GM12873 (cell line): ENCODE data around the gene IRF8.

Source experiments
- CTCF ChIP-seq: IDR thresholded peaks from 2 replicates; pipeline ENCODE4 v1.5.1; 2012; ENCODE audit warnings: low read depth, mild to moderate bottlenecking, moderate library complexity, low read length, control low read depth; ENCODE audit not compliant: insufficient read depth; ENCODE audit errors: missing control alignments

Gene IRF8

GRCh38 chr16:85963753-85964285, 64.9 kb downstream of the IRF8 start:
- TF ChIP-seq CTCF = no peak

- no peak for TF ChIP-seq CTCF
These were observed 66.2 kb downstream of the IRF8 start for GRCh38 chr16:85965125-85965524.

GRCh38 chr16:85967111-85967510, 68.1 kb downstream of the IRF8 start:
- no peak for TF ChIP-seq CTCF

GRCh38 chr16:85968041-85968920, 69.3 kb downstream of the IRF8 start:
- TF ChIP-seq CTCF = no peak

GRCh38 chr16:85969159-85969558, 70.2 kb downstream of the IRF8 start:
- no peak for TF ChIP-seq CTCF

GRCh38 chr16:85969591-85969990, 70.6 kb downstream of the IRF8 start:
- TF ChIP-seq CTCF = no peak

GRCh38 chr16:85970016-85970733, 71.2 kb downstream of the IRF8 start:
- no peak for TF ChIP-seq CTCF
